HG03457 (cell line): Measurements from ENCODE around the gene NPB.
"Not testable (repeated sequence)": the region's sequence is repeated elsewhere in the genome, so short reads cannot be mapped to it uniquely, and the experiment has no call there.

Source experiments
- ATAC-seq: cut with Tn5 transposase; IDR thresholded peaks from one replicate; pipeline ENCODE4 v1.9.1; 2021; ENCODE audit warnings: moderate number of reproducible peaks; ENCODE audit not compliant: unreplicated experiment

NPB gene

GRCh38 chr17:81910840-81911276 lies 8.8 kb downstream of the NPB start:
- no peak for ATAC-seq

- ATAC-seq, result peak; percentile 40
These were observed 9.4 kb downstream of the NPB start, which contains the start of gene PCYT2 for GRCh38 chr17:81911277-81911961. PCYT2 (minus strand) TSS chr17:81911399; CDS start chr17:81911355, 44 bp downstream.

GRCh38 chr17:81911969-81912368 lies 9.9 kb downstream of the NPB start:
- ATAC-seq, result no peak

GRCh38 chr17:81912441-81913309 lies 10.6 kb downstream of the NPB start:
- no peak for ATAC-seq

GRCh38 chr17:81913394-81914102 lies 11.5 kb downstream of the NPB start:
- no peak for ATAC-seq

- no peak for ATAC-seq
These were observed 12.2 kb downstream of the NPB start for GRCh38 chr17:81914103-81914850.

- ATAC-seq, result no peak
These were observed 13.3 kb downstream of the NPB start for GRCh38 chr17:81915331-81915730.

- no peak for ATAC-seq
These were observed 14.4 kb downstream of the NPB start for GRCh38 chr17:81916234-81917001.

GRCh38 chr17:81917565-81918332 lies 15.7 kb downstream of the NPB start, which contains the start of gene SIRT7:
SIRT7 (minus strand) TSS chr17:81918176; CDS start chr17:81918131, 45 bp downstream.
- peak; percentile 30 for ATAC-seq

- not testable (repeated sequence) for ATAC-seq
These were observed 16.3 kb downstream of the NPB start for GRCh38 chr17:81918333-81918669.

GRCh38 chr17:81918832-81919545 lies 17.0 kb downstream of the NPB start:
- ATAC-seq, result no peak

- no peak for ATAC-seq
These were observed 18.8 kb downstream of the NPB start for GRCh38 chr17:81920612-81921536.

- ATAC-seq, result no peak
These were observed 19.5 kb downstream of the NPB start for GRCh38 chr17:81921537-81921862.

GRCh38 chr17:81921996-81922565 lies 20.0 kb downstream of the NPB start:
- ATAC-seq, result no peak

- ATAC-seq, result no peak
These were observed 20.7 kb downstream of the NPB start for GRCh38 chr17:81922566-81923301.
